Testis (tissue), 2 donors: ENCODE measurements around the gene LUZP2.

ENCODE experiments used
- POLR2A ChIP-seq: fragments of 450-650 bp; IDR thresholded peaks from one replicate; pipeline ENCODE4 v1.6.1; 2017; ENCODE audit warnings: antibody characterized with exemption, mild to moderate bottlenecking, moderate library complexity
- TF ChIP-seq, protein P1 (sequence below), 3 experiments: fragments of 450-650 bp in 2 of 3; fragments of 200-600 bp in 1 of 3; sonication (generic) in 1 of 3; IDR thresholded peaks; one replicate each; pipeline ENCODE4 v1.5.1; 2016 to 2019; ENCODE audit warnings: antibody characterized with exemption in 3 of 3, mild to moderate bottlenecking in 2 of 3, moderate library complexity in 1 of 3

DNA sequence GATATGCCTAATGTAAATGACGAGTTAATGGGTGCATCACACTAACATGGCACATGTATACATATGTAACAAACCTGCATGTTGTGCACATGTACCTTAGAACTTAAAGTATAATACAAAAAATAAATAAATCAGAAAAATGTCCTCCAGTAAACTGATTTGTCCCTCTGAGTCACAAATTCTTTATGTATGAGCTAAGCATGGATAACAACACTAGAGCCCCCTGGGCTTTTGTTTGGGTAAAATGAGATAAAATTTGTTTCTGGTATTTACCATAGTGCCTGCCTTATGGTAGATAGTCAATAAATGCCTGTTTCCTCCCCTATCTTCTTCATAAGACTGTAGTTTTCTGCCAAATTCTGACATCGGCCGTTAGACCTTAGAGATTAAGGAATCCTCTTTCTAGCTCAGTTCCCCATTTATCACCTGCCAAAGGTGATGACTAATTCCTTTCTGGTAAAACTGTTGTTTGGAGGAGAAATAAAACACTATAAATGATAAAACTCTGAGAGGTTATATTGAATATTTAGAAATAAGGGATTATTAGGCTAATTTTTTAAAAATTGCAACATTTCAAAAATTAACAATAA is 43.6 kb upstream of the LUZP2 start:
- no peak for TF ChIP-seq POLR2A
- TF ChIP-seq, protein P1, sequence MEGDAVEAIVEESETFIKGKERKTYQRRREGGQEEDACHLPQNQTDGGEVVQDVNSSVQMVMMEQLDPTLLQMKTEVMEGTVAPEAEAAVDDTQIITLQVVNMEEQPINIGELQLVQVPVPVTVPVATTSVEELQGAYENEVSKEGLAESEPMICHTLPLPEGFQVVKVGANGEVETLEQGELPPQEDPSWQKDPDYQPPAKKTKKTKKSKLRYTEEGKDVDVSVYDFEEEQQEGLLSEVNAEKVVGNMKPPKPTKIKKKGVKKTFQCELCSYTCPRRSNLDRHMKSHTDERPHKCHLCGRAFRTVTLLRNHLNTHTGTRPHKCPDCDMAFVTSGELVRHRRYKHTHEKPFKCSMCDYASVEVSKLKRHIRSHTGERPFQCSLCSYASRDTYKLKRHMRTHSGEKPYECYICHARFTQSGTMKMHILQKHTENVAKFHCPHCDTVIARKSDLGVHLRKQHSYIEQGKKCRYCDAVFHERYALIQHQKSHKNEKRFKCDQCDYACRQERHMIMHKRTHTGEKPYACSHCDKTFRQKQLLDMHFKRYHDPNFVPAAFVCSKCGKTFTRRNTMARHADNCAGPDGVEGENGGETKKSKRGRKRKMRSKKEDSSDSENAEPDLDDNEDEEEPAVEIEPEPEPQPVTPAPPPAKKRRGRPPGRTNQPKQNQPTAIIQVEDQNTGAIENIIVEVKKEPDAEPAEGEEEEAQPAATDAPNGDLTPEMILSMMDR (IDR thresholded peaks at IDR 0.05) = no peak
